ENCODE results near the gene HDAC8. TPM values are rescaled to one million over a fixed set of nuclear protein-coding genes. Genes with fewer than 3 reads are reported as not detected.
A peak's percentile ranks its signal among the peaks of the same experiment; 100 is the strongest.

Gene HDAC8
- total RNA-seq, 1 experiment from 2014 or later, result 21.4 TPM

- Histone ChIP-seq H3K4me1 (ENCODE audit: insufficient read depth, low read length) (no peaks in the 10 kb centered on the region), H3K27me3 (ENCODE audit: insufficient read depth, low read length) (no peaks in the 10 kb centered on the region), H3K14ac (ENCODE audit: insufficient read depth, low read length) (no peak overlapping the region), H2BK5ac (ENCODE audit: insufficient read length, low read length) (no peak overlapping the region), H2BK15ac (ENCODE audit: low read depth, low read length) (no peak overlapping the region), H3T11ph (ENCODE audit: low read length) (no peak overlapping the region), H3K23ac (ENCODE audit: insufficient read length, low read depth, low read length) (no peak overlapping the region), H3K4me2 (ENCODE audit: insufficient read depth, insufficient read length, low read length) (peak overlapping the region; percentile 85), H4K20me1 (ENCODE audit: control insufficient read depth, insufficient read depth, insufficient read length) (no peaks in the 10 kb centered on the region), H2BK120ac (ENCODE audit: low read depth, low read length, poor library complexity, severe bottlenecking) (no peak overlapping the region), H3K79me2 (ENCODE audit: insufficient read depth, low read length) (no peaks in the 10 kb centered on the region), H3K27ac (ENCODE audit: insufficient read length, low read depth, low read length) (no peak overlapping the region), H4K91ac (ENCODE audit: insufficient read length, low read depth, low read length) (no peak overlapping the region), H3K56ac (ENCODE audit: insufficient read length, low read depth, low read length) (no peak overlapping the region), H2BK12ac (ENCODE audit: insufficient read length, low read depth, low read length) (no peak overlapping the region), H3K79me1 (ENCODE audit: insufficient read depth, low read depth, low read length, poor library complexity, severe bottlenecking) (no peaks in the 10 kb centered on the region), H2BK20ac (ENCODE audit: low read depth, low read length, poor library complexity, severe bottlenecking) (no peak overlapping the region), H3K18ac (ENCODE audit: insufficient read length, low read depth, low read length) (no peak overlapping the region), H3K4ac (ENCODE audit: low read depth, low read length) (no peak overlapping the region), H3K9ac (ENCODE audit: extremely low read depth, insufficient read length, low read length) (no peak overlapping the region), H4K5ac (ENCODE audit: insufficient read length, low read depth, low read length) (no peak overlapping the region), H4K8ac (replicated peaks; ENCODE audit: insufficient read length, low read depth, low read length) (no peak overlapping the region), H3K9me3 (ENCODE audit: control insufficient read depth, low read depth, low read length) (peaks cover 20% of the 10 kb centered on the region), H2AK5ac (ENCODE audit: insufficient read length, low read length) (no peak overlapping the region), H2AFZ (ENCODE audit: low read length) (peak overlapping the region; percentile 60), H3K23me2 (ENCODE audit: insufficient read length, low read depth, low read length, poor library complexity, severe bottlenecking) (peaks cover 4% of the 10 kb centered on the region)
- no peak for TF ChIP-seq CTCF (conservative IDR thresholded peaks at IDR 0.05)
- peak overlapping the region; percentile 91 to 93 for H3K4me3 Mint-ChIP-seq
- no CpG with 5 or more reads among the region's 7 CpGs for WGBS (ENCODE audit: extremely low coverage, insufficient read length, low lambda C conversion rate)
- H3K4me1 Mint-ChIP-seq, result no peaks in the 10 kb centered on the region; a peak in 1 of 4 replicates
- peaks cover 4 to 25% (median 22%) of the 10 kb centered on the region in 3 experiments for H3K36me3 Mint-ChIP-seq (ENCODE audit: insufficient read depth in 1 of 3, low read depth in 3 of 3)
- peaks cover 67 to 70% of the 10 kb centered on the region in 2 experiments for H3K9me3 Mint-ChIP-seq
- no peak for DNase-seq
- peaks cover 4% of the 10 kb centered on the region for H3K27me3 Mint-ChIP-seq (ENCODE audit: low read depth)
- peak overlapping the region in 1 of 3 experiments; percentile 97; a peak in 1 of 7 replicates for H3K27ac Mint-ChIP-seq
Measured at GRCh38 chrX:72573158-72573511, 492 bp upstream of the HDAC8 start.
